ENCODE data around the gene MED1. TPM values are rescaled to one million over a fixed set of nuclear protein-coding genes. Genes with fewer than 3 reads are reported as not detected.

Gene MED1
- total and polyA plus RNA-seq, 9 of the 15 experiments (the other 6 are each of a cell fraction or from before 2014, with no cell fraction given): 14.0 to 59.8 (median 46.7) TPM

- no TSS peak for BruUV-seq (replicated peaks)
- H3K4me3 ChIP-seq: peak overlapping the region; percentile 88
- H3K9me1 ChIP-seq (ENCODE audit: control insufficient read depth, insufficient read depth, low read length): no peaks in the 10 kb centered on the region
- H4K20me1 ChIP-seq (replicated peaks; ENCODE audit: control insufficient read depth, insufficient read depth, low read length): peaks cover 22% of the 10 kb centered on the region
- no peaks in the 10 kb centered on the region for H3K9me3 ChIP-seq (replicated peaks; ENCODE audit: control insufficient read depth, insufficient read depth, low read depth, low read length)
- H3K4me2 ChIP-seq (ENCODE audit: insufficient read depth, low read length): peak overlapping the region; percentile 95
- FAIRE-seq (no peak), DNase-seq (ENCODE audit: extremely low read depth in 1 of 4, low spot score in 3 of 4) (peak in 2 of 4 experiments; percentile 23 to 84), ATAC-seq (peak; percentile 25)
- peak overlapping the region; percentile 94; the same call in 1 of the 2 replicates for H2AFZ ChIP-seq (ENCODE audit: low read depth, low read length)
- CTCF ChIA-PET (ENCODE audit: low intra/inter-chr PET ratio): no interaction called here
- H3K27me3 ChIP-seq (ENCODE audit: control insufficient read depth in 2 of 2, insufficient read depth in 2 of 2, low read length in 2 of 2): no peaks in the 10 kb centered on the region
- H3K9ac ChIP-seq (ENCODE audit: insufficient read depth in 1 of 2, low read depth in 2 of 2, low read length in 2 of 2): peak overlapping the region; percentile 95 to 100
- POLR2A ChIA-PET: interaction anchor here (0.6 to 7.0 kb wide), 18 partner anchors 8 to 314 kb away, joined by 3 to 72 read pairs (median 3); partner anchors contain the start of gene MED1
- peaks cover 16% of the 10 kb centered on the region; the same call in 2 of the 3 replicates for H3K36me3 ChIP-seq (ENCODE audit: control insufficient read depth, insufficient read depth, low read length)
- WGBS (ENCODE audit: insufficient coverage, low coverage, missing lambda C conversion rate): under 1% methylated on average over 33 of the region's 34 CpGs
- H3K79me2 ChIP-seq (ENCODE audit: control insufficient read depth, insufficient read depth, low read length): peaks cover 58% of the 10 kb centered on the region
- H3K27ac ChIP-seq (ENCODE audit: extremely low read depth, low read depth, low read length): peak overlapping the region; percentile 100
- peaks cover 0 to 5% of the 10 kb centered on the region in 2 experiments; a peak in 1 of 5 replicates for H3K4me1 ChIP-seq (replicated peaks in 1 of 2; ENCODE audit: control insufficient read depth in 2 of 2, insufficient read depth in 2 of 2, low read length in 2 of 2)
- intact Hi-C loops (cut with micrococcal nuclease) (no loop called here), in situ Hi-C loops (cut with MboI) (no loop called here)
- TF ChIP-seq ARID4B (CRISPR knock-in tag; IDR thresholded peaks at IDR 0.05) (peak; percentile 15; the same call in 1 of the 2 replicates), ATF2 (CRISPR knock-in tag; IDR thresholded peaks at IDR 0.05) (no peak), ZNF121 (CRISPR knock-in tag; conservative IDR thresholded peaks at IDR 0.05) (no peak), SIN3A (IDR thresholded peaks at IDR 0.05; ENCODE audit: borderline replicate concordance in 2 of 2, control insufficient read depth in 1 of 2, low read depth in 2 of 2, low read length in 2 of 2) (peak in 1 of 2 experiments; percentile 10; a peak in 1 of 4 replicates), RHOXF2B (CRISPR knock-in tag; conservative IDR thresholded peaks at IDR 0.05) (no peak), ZNF583 (CRISPR knock-in tag; IDR thresholded peaks at IDR 0.05) (no peak), ZNF197 (CRISPR knock-in tag; IDR thresholded peaks at IDR 0.05; ENCODE audit: low read depth) (0 out of 2 replicates have a peak, but pooled peaks have one; percentile 7), PREB (CRISPR knock-in tag; IDR thresholded peaks at IDR 0.05) (0 out of 2 replicates have a peak, but pooled peaks have one; percentile 92), ZNF232 (CRISPR knock-in tag; IDR thresholded peaks at IDR 0.05) (no peak), ZNF584 (CRISPR knock-in tag; IDR thresholded peaks at IDR 0.05; ENCODE audit: low read depth) (0 out of 2 replicates have a peak, but pooled peaks have one; percentile 37), CREM (IDR thresholded peaks at IDR 0.05; ENCODE audit: low read depth) (peak; percentile 33; the same call in 1 of the 2 replicates), ZNF174 (CRISPR knock-in tag; IDR thresholded peaks at IDR 0.05) (no peak), CHD1 (IDR thresholded peaks at IDR 0.05; ENCODE audit: low read length) (peak; percentile 41)
Observed at GRCh38 chr17:39461926-39462569, 11.0 kb upstream of the MED1 start.

Measured in K562 (cell line).